GM12801 (cell line): Measurements from ENCODE around the gene BTBD16.

Experiments
- TF ChIP-seq, protein P1 (sequence below): IDR thresholded peaks from one replicate; pipeline ENCODE4 v1.5.1; 2011; ENCODE audit warnings: control low read depth; ENCODE audit not compliant: insufficient read length; ENCODE audit errors: extremely low read depth

BTBD16 gene

DNA sequence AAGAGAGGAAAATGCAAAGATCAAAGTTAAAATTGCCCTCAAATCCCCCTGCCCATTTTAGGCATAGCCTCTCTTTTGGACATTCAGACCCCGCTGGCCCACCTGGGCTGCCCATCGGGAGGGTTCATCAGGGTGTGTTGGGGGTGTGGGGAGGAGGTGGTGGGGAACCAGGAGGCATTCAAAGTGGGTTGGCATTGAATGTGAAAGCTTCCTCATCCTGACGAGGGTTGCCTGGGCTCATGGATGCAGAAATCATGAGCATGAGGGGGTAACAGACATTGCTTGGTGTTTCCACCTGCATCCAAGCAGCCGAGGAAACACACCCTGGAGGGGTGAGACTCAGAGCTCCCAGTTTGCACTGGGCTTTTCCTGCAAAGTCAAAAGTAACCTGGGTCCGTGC, 20.6 kb downstream of the BTBD16 start:
- TF ChIP-seq, protein P1, sequence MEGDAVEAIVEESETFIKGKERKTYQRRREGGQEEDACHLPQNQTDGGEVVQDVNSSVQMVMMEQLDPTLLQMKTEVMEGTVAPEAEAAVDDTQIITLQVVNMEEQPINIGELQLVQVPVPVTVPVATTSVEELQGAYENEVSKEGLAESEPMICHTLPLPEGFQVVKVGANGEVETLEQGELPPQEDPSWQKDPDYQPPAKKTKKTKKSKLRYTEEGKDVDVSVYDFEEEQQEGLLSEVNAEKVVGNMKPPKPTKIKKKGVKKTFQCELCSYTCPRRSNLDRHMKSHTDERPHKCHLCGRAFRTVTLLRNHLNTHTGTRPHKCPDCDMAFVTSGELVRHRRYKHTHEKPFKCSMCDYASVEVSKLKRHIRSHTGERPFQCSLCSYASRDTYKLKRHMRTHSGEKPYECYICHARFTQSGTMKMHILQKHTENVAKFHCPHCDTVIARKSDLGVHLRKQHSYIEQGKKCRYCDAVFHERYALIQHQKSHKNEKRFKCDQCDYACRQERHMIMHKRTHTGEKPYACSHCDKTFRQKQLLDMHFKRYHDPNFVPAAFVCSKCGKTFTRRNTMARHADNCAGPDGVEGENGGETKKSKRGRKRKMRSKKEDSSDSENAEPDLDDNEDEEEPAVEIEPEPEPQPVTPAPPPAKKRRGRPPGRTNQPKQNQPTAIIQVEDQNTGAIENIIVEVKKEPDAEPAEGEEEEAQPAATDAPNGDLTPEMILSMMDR: no peak

DNA sequence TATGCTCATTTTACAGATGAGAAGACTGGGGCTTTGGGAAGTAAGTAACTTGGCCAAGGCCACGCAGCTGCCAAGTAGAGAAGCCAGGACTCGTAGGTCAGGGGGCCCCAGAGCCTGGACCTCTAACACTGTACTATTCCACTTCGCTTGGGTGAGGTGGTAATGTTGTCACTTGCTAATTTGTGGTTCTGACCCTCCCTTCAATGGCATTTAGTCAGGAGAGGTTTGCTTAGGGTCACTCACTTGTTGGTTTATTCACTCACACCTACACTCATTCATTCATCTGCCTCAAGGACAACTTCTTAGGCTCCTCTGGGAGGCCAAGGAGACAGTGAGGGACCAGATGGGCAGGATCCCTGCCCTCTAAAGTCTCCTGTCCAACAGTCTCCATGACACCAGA, 21.3 kb downstream of the BTBD16 start:
- TF ChIP-seq, protein P1: no peak

DNA sequence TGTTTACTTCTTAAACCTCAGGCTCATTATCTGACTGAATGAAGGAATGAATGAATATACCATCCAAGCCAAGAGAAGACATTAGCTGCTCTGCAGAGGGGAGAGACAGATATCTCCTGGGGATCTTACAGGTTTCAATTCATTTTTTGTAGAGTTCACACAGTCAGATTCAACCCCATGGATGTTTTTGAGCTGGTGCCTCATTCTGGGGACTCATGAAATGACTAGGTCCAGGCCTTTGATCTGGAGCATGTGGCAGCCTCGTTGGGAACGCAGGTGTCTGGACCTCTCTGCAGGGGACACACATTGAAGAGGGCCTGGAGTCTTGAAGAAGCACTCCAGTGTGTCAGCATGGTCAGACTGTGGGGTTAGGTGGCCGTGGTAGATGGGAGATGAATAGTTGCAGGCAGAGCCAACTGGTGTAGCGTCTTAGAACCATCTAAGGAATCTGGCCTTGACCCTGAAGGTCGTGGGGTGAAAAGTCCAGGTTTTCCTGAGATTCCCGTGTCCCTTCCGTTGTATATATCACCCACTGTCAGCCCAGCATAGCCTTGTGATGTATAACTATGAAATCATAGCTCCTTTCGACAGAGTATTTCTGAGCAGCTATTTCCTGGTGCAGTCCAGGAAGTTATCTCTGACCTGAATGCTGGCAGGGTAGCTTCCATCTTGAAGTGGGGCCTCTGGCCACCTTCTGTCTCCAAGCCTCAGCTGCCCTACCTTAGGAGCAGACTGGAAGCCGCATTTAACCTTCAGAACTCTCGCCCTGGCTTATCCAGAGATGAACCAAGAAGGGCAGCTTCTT, 22.3 kb downstream of the BTBD16 start:
- TF ChIP-seq, protein P1: no peak

DNA sequence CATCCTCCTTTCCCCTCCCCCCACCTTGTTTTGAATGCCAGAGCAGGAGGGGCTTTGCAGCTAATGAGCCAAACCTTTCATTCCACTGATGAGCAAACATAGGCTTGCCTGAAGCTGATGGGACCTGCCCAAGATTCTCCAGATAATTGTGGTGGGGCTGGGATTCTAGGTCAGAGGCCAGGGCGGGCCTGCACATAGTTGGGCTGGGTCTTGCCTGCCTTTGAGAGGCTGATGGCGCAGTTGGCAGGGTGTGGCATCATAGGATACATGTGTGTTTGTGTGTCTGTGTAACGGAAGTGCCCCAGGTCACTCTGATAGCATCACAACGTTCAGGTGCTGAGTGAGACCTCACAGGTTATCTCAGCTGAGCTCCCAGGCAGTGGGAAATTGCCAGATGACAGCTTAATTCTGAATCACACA, 22.9 kb downstream of the BTBD16 start:
- TF ChIP-seq, protein P1: no peak

DNA sequence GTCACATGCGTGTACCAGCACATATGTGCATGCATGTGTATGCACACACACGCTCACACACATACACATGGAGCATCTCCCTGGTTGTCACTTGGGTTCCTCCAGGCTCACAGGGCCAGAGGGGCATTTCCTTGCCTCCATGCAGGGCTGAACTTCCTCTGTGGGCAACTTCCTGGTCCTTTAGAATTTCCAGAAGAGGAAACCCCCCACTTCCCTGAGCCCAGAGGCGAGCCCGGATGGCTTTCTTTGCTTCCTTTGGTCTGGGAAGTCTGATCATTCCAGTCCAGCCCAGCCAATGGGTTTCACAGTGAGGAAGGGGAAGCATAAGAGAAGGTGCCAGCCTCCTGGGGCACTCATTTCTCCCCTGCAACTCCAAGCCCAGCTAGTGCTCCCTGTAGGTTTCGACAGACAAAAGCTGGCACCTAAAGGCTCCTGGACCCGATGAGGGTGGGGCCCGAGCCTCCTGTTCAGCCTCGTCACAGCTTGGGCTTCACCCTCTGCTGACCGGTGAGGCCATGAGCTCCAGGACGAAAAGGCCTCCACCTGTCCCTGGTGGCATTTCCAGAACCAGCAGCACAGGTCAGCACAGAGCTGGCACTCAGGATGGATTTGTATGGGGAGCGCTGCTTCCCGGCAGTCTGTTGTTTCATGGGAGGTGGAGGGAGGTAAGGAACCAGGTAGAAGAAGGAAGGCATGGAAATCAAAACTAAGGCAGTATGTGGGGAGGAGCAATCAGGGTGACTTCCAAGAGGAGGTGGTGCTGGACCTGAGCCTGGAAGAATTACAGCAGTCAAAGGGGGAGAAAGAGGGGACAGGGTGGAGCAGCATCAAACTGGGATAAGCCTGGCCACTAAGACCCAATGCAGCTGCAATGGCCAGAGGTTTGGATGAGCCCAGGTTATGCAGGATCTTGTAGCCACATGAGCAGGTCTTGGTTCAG, 23.7 kb downstream of the BTBD16 start:
- TF ChIP-seq, protein P1: no peak

DNA sequence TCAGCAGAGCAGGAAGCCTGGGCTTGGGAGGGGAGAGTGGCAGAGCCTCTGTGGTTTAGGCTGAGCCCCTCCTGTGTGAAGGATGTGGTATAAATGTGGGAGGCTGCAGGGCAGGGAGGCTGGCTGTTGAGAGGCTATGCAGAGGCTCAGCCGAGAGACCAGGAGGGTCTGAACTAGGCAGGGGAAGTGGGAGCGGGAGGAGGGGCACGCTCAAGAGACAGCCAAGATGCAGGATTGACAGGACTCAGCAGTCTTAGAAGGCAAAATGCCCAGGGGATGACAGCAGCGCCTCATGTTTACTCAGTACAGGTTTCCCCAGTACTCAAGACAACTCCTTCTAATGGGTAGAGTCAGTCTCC, 24.3 kb downstream of the BTBD16 start:
- TF ChIP-seq, protein P1: no peak

DNA sequence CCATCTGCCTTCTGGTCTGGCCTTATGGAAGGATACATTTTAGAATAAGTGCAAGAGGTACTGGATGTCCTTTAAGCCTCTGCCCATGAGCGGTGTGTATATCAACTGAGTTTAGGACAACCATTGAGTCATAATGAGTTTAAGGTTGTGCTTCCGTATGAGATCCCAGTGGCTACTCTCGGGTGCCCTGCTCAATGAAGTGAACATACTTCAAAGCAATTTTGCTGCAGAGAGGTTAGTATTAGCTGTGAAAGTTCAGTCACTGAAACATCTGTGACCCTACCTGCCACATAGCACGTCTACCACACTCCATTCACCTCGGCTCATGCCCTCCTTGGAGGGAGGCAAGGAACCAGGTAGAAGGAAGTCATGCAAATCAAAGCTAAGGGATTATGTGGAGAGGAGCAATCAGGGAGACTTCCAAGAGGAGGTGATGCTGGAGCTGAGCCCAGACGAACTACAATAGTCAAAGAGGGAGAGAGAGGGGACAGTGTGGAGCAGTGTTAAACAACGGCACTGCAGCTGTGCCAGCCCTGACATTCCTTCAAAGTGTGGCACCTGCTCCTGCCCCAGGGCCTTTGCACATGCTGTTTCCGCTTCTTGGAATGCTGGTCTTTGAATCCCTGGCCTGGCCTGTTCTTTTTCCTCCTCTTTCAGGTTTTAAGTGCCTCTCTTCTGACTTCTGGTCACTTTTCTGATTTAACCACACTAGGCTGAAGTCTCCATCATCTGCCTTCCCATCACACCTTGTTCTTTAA, 25.4 kb downstream of the BTBD16 start:
- TF ChIP-seq, protein P1: no peak
